Mesenteric fat pad (tissue), 1 donor: ENCODE data around the gene PRKCG. TPM values are rescaled to one million over a fixed set of nuclear protein-coding genes. Genes with fewer than 3 reads are reported as not detected.
"Not testable (repeated sequence)": the region's sequence is repeated elsewhere in the genome, so short reads cannot be mapped to it uniquely, and the experiment has no call there.

ENCODE experiments used
- DNase-seq: peaks from one replicate; pipeline ENCODE4 v3.0.0-alpha.2; 2020; ENCODE audit warnings: low spot score
- long read RNA-seq: library from polyadenylated mRNA; unstranded; transcript quantifications from one replicate; pipeline ENCODE4 v2.0.0, GENCODE V29; 2020
- total RNA-seq: library from RNA; stranded (reverse); fragmentation: NEBNext Ultra II Directional; extraction: Animal tissue kit (Norgen Biotek cat#: 25700); gene quantifications from one replicate; pipeline ENCODE4 v1.2.1, GENCODE V29; 2021
- donor health status: DM: yes; HTN: yes; CAD: no.

PRKCG gene
- not detected for total RNA-seq
- long read RNA-seq = 0 reads

- no peak for DNase-seq
Measured at GRCh38 chr19:53881482-53882390, at the start of gene PRKCG. Gene PRKCG (plus strand): TSS chr19:53882197. CDS start chr19:53882495, 298 bp downstream.

GRCh38 chr19:53832861-53833260, 49.1 kb upstream of the PRKCG start:
- not testable (repeated sequence) for DNase-seq

GRCh38 chr19:53838446-53838845, 43.6 kb upstream of the PRKCG start:
- not testable (repeated sequence) for DNase-seq

- DNase-seq = not testable (repeated sequence)
Measured at GRCh38 chr19:53840241-53840640, 41.8 kb upstream of the PRKCG start.

- DNase-seq = not testable (repeated sequence)
Measured at GRCh38 chr19:53840914-53841313, 41.1 kb upstream of the PRKCG start.

GRCh38 chr19:53844849-53845246, 37.1 kb upstream of the PRKCG start:
- no peak for DNase-seq

GRCh38 chr19:53847555-53847954, 34.4 kb upstream of the PRKCG start:
- no peak for DNase-seq

- DNase-seq = no peak
Measured at GRCh38 chr19:53849237-53849676, 32.7 kb upstream of the PRKCG start.

- no peak for DNase-seq
Measured at GRCh38 chr19:53853707-53854106, 28.3 kb upstream of the PRKCG start.

- DNase-seq = no peak
Measured at GRCh38 chr19:53864308-53864836, 17.6 kb upstream of the PRKCG start.

GRCh38 chr19:53865523-53865917, 16.5 kb upstream of the PRKCG start:
- DNase-seq = no peak

- DNase-seq = peak; percentile 96
Measured at GRCh38 chr19:53865918-53866864, 15.8 kb upstream of the PRKCG start.

GRCh38 chr19:53866865-53867224, 15.2 kb upstream of the PRKCG start:
- no peak for DNase-seq

GRCh38 chr19:53867225-53868090, 14.5 kb upstream of the PRKCG start, which contains the start of gene MYADM:
Gene MYADM (plus strand): TSS chr19:53867883. CDS start chr19:53873530, 5,647 bp downstream.
- peak; percentile 99 for DNase-seq

GRCh38 chr19:53868091-53868891, 13.7 kb upstream of the PRKCG start:
- DNase-seq = peak; percentile 92

GRCh38 chr19:53868892-53869804, 12.8 kb upstream of the PRKCG start:
- DNase-seq = peak; percentile 97

GRCh38 chr19:53869805-53870484, 12.1 kb upstream of the PRKCG start:
- DNase-seq = not testable (repeated sequence)

- no peak for DNase-seq
Measured at GRCh38 chr19:53870485-53870844, 11.5 kb upstream of the PRKCG start.
